Mucosa of descending colon (tissue), 3 donors: ENCODE measurements around the gene MRPS14. TPM values are rescaled to one million over a fixed set of nuclear protein-coding genes. Genes with fewer than 3 reads are reported as not detected.
"Not testable (repeated sequence)": the region's sequence is repeated elsewhere in the genome, so short reads cannot be mapped to it uniquely, and the experiment has no call there.

Source experiments
- ATAC-seq: fragments of 200-7000 bp; cut with Tn5 transposase; one replicate; pipeline ENCODE4 v1.9.1; 2020; ENCODE audit warnings: mild to moderate bottlenecking, moderate library complexity
- DNase-seq, 3 donors: peaks; one replicate each; pipeline ENCODE4 v3.0.0-alpha.2; 2020
- H3K36me3 ChIP-seq: fragments of 200-600 bp; one replicate; pipeline ENCODE4 v1.8.0; 2021; ENCODE audit warnings: low read depth, mild to moderate bottlenecking
- H3K4me1 ChIP-seq: fragments of 200-600 bp; one replicate; pipeline ENCODE4 v1.8.0; 2021; ENCODE audit warnings: low read depth, mild to moderate bottlenecking
- H3K4me3 ChIP-seq: fragments of 200-600 bp; one replicate; pipeline ENCODE4 v1.8.0; 2021; ENCODE audit warnings: mild to moderate bottlenecking
- H3K9me3 ChIP-seq: fragments of 200-600 bp; one replicate; pipeline ENCODE4 v1.8.0; 2021; ENCODE audit warnings: mild to moderate bottlenecking
- intact Hi-C, 2 donors: fragments of 100-400 bp; cut with DNase I in 1 of 2; cut with micrococcal nuclease in 1 of 2; formaldehyde crosslinking; loops; one replicate each; pipeline versions ENCODE4 v1.11.0 to v1.11.1; 2022; cut with DNase I, micrococcal nuclease
- total RNA-seq, 3 donors: library from RNA; stranded (reverse); fragmentation: NEBNext Ultra II Directional in 2 of 3; extraction: Animal tissue kit (Norgen Biotek cat#: 25700) in 2 of 3; gene quantifications; one replicate each; pipeline versions ENCODE4 v1.2.1 to v1.2.4, GENCODE V29; 2021 to 2023
- TF ChIP-seq, protein P1 (sequence below): fragments of 200-600 bp; IDR thresholded peaks from one replicate; pipeline ENCODE4 v1.8.0; 2022; ENCODE audit warnings: antibody characterized with exemption, mild to moderate bottlenecking
- donor health status: DM: no; HTN: no; CAD: no; lungs with moderate emphysema.
- donor health status: DM: no; HTN: no; CAD: no.
- donor health status: DM: no; HTN: yes; CAD: no.

MRPS14 gene
- total RNA-seq, 3 donors from 2014 or later: 24.0 to 29.5 (median 26.2) TPM

DNA sequence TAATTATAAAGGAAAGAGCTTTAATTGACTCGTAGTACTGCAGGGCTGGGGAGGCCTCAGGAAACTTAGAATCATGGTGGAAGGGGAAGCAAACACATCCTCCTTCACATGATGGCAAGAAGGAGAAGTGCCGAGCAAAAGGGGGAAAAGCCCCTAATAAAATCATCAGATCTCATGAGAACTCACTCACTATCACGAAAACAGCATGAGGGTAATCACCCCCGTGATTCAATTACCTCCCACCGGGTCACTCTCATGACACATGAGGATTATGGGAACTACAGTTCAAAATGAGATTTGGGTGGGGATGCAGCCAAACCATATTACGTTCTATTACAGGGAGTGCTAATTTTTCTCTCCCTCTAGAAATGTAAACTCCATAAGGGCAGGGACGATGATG is 14.2 kb upstream of the MRPS14 start:
- no peak for ATAC-seq
- intact Hi-C loops: loop anchor here (10.0 kb wide), 1 partner anchor 87 kb away; no protein-coding TSS in a partner anchor
- Histone ChIP-seq H3K4me3 (no peak overlapping the region), H3K9me3 (no peaks in the 10 kb centered on the region), H3K4me1 (no peaks in the 10 kb centered on the region), H3K36me3 (no peaks in the 10 kb centered on the region)
- TF ChIP-seq, protein P1, sequence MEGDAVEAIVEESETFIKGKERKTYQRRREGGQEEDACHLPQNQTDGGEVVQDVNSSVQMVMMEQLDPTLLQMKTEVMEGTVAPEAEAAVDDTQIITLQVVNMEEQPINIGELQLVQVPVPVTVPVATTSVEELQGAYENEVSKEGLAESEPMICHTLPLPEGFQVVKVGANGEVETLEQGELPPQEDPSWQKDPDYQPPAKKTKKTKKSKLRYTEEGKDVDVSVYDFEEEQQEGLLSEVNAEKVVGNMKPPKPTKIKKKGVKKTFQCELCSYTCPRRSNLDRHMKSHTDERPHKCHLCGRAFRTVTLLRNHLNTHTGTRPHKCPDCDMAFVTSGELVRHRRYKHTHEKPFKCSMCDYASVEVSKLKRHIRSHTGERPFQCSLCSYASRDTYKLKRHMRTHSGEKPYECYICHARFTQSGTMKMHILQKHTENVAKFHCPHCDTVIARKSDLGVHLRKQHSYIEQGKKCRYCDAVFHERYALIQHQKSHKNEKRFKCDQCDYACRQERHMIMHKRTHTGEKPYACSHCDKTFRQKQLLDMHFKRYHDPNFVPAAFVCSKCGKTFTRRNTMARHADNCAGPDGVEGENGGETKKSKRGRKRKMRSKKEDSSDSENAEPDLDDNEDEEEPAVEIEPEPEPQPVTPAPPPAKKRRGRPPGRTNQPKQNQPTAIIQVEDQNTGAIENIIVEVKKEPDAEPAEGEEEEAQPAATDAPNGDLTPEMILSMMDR: no peak
- DNase-seq: no peak

DNA sequence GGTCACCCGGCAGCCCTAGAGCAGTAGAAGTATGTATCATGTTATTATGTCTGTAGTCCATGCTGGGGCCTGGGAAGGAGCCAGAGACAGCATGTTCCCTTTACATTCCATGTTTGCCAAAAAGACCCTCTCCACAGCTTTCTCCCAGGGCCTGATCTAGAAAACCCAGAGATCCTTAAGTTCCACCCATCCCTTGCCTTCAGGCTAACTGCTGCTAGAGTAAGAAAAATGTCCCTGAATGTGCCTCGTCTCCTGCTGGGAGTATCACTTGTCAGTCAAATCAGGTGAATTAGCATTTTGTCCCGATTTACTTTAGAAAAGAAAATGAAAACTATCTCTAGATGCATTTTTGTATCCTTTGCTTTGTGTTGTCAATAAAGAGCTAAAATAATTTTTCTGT is 13.3 kb upstream of the MRPS14 start:
- intact Hi-C loops: loop anchor here (10.0 kb wide), 1 partner anchor 88 kb away; no protein-coding TSS in a partner anchor
- ATAC-seq: no peak
- Histone ChIP-seq H3K4me3 (no peak overlapping the region), H3K36me3 (no peaks in the 10 kb centered on the region), H3K4me1 (no peaks in the 10 kb centered on the region), H3K9me3 (no peaks in the 10 kb centered on the region)
- TF ChIP-seq, protein P1: no peak
- DNase-seq: no peak

DNA sequence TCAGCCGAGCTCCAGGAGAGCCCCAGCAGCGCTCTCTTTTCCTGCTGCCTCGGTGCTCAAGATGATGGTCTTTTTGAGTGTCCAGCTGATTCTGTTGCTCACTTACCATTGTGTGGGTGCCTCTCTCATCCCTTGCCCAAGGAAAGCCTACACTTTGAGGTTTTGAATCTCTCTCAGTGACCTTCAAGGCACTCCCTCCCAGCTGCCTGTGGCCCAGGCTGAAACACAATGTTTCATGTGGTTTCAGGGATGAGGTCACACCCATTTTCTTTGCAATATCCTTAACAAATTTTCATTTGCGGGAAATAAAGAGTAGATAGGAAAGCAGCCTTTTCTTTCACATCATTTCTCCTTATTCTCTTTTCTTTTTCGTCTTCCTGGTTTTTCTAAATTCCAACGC is 12.6 kb upstream of the MRPS14 start:
- no peaks in the 10 kb centered on the region for H3K9me3 ChIP-seq
- H3K36me3 ChIP-seq: no peaks in the 10 kb centered on the region
- intact Hi-C loops: loop anchor here (10.0 kb wide), 1 partner anchor 89 kb away; no protein-coding TSS in a partner anchor
- no peaks in the 10 kb centered on the region for H3K4me1 ChIP-seq
- no peak overlapping the region for H3K4me3 ChIP-seq
- DNase-seq (no peak), ATAC-seq (no peak)
- TF ChIP-seq, protein P1: no peak

DNA sequence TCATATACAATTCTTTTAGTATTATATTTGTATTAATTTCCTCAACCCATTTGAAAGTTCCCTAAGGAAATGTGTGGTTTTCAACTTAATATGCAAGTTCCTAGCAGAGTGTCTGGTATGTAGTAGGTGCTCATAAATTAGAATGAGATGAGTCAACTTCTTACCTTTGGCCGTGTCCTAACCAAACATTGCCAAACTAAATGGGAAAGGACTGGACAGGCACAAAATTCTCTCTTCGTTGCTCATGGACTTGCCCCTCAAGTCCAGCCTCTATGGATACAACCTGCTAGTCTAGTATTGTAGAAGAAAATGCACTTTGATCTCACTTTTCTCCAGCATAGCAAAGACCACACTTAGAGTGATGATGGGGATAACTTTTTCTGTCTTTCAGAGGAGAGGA is 11.6 kb upstream of the MRPS14 start:
- H3K36me3 ChIP-seq: no peaks in the 10 kb centered on the region
- H3K4me1 ChIP-seq: no peaks in the 10 kb centered on the region
- DNase-seq (no peak), ATAC-seq (no peak)
- no peaks in the 10 kb centered on the region for H3K9me3 ChIP-seq
- no peak overlapping the region for H3K4me3 ChIP-seq
- TF ChIP-seq, protein P1: no peak
- intact Hi-C loops: loop anchor here (10.0 kb wide), 1 partner anchor 90 kb away; no protein-coding TSS in a partner anchor

DNA sequence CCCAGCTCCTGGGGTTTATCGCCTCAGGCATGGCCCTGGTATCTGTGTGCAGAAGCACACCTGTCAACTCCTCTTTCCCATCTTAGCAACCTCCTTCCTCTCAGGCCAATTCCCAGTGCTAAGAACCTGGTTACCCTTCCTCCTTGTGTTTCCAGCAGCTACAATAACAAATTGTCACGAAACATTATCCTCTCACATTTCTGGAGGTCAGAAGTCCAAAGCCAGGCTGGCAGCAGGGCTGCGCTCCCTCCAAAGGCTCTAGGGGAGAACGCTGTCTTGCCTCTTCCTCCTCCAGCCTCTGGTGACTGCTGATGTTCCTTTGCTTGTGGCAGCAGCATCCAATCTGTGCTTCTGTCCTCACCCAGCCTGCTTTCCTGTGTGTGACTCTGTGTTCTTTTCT is 10.7 kb upstream of the MRPS14 start:
- H3K4me1 ChIP-seq: no peaks in the 10 kb centered on the region
- H3K36me3 ChIP-seq: no peaks in the 10 kb centered on the region
- TF ChIP-seq, protein P1: no peak
- DNase-seq: no peak
- no peak overlapping the region for H3K4me3 ChIP-seq
- no peak for ATAC-seq
- H3K9me3 ChIP-seq: no peaks in the 10 kb centered on the region
- intact Hi-C loops: loop anchor here (10.0 kb wide), 1 partner anchor 91 kb away; no protein-coding TSS in a partner anchor

DNA sequence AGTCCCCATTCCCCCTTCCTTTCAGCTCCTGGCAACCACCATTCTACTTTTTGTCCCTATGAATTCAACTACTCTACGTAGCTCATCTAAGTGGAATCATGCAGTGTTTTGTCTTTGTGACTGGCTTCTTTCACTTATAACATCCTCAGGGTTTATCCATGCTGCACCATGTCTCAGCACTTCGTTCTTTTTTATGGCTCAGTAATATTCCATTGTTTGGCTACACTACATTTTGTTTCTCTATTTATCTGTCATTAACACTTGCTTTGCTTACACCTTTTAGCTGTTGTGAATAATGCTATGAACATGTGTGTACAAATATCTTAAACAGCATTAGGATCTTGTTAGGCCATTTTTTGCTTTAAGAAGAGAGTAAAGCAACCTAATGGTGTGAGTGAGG is 1.5 kb upstream of the MRPS14 start:
- no peak for DNase-seq
- no peaks in the 10 kb centered on the region for H3K9me3 ChIP-seq
- intact Hi-C loops: no loop called here
- no peak overlapping the region for H3K4me3 ChIP-seq
- ATAC-seq: no peak
- TF ChIP-seq, protein P1: no peak
- no peaks in the 10 kb centered on the region for H3K36me3 ChIP-seq
- no peaks in the 10 kb centered on the region for H3K4me1 ChIP-seq

DNA sequence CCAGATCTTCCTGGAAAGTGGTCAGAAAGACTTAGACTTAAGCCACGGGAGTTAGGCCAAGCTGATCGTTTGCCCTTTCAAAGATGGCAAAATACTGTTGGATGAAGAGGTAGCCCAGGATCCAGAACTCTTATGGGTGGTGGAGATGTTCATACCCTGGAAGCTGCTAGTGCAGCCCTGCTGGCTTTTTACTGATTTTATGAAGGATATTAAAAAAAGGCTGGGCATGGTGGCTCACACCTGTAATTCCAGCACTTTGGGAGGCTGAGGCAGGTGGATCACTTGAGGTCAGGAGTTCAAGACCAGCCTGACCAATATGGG is 657 bp upstream of the MRPS14 start:
- H3K4me3 ChIP-seq, intact Hi-C loops, H3K4me1 ChIP-seq, H3K9me3 ChIP-seq, ATAC-seq, H3K36me3 ChIP-seq, DNase-seq: not testable (repeated sequence)
